Brain pericyte (primary cell): Measurements from ENCODE around the gene RPH3AL.

Experiments
- DNase-seq: peaks from one replicate; pipeline ENCODE4 v3.0.0-alpha.2; 2012; ENCODE audit warnings: low read depth, low spot score

The RPH3AL gene

DNA sequence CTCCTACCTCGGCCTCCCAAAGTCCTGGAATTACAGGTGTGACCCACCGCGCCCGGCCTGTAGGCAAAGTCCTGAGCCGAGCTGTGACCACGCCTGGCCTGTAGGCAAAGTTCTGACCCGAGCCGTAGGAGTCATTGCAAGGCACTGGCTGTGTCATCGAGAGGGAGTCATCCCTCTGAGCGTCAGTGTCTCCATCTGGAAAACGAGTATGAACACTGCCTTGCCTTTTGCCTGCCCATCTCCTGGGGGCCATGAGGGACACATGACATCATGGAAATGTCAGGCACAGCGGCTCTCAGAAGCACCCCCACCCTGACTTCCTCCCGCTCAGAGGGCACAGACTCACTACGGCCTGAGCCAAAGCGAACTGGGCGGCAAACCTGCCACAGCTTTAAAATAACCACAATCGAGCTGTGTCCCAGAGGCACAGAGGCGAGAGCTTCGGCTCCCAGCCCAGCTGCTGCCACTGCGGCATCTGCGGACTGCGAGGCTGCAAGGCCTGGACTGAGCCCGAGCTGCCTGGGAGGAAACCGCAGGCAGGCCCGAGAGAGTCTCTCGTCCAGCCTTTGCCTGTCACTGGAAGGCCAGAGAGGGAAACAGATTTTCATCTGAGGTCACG is 50.8 kb downstream of the RPH3AL start:
- no peak for DNase-seq

DNA sequence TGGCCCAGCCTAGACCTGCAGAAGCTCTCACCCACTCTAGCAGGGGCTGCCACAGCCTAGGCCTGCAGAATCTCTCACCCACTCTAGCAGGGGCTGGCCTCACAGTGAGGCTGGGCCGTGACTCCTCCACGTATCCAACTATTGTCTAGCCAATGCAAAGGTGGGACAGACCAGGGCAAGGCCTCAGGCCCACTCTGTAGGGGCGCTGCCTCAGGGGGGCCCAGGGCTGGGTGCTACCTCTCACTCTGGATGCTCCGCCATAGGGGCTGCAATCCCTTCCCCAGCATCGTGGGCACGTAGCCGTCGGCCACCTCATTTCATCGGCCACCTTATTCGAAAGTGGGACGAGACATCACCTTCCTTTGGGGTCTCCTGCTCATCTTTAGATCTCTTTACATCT is 51.7 kb downstream of the RPH3AL start:
- no peak for DNase-seq

DNA sequence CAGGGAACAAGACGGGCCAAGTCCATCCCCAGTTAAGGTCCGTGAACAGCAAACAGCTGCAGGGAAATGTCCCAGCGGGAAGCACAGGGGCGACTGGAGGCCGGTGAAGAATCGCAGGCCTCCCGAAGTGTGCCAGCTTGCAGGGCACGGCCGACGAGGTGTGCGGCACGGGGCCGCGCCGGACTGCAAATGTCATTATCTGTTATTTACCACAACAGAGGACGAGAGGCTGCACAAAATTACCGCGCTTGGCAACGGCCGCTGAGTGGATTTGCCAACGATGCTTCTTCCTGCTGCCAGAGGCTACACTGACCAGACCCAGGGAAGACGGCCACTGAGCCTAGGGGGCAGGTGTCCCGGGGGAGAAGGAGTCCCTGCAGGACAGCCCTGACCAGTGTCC is 53.1 kb downstream of the RPH3AL start:
- DNase-seq: no peak

DNA sequence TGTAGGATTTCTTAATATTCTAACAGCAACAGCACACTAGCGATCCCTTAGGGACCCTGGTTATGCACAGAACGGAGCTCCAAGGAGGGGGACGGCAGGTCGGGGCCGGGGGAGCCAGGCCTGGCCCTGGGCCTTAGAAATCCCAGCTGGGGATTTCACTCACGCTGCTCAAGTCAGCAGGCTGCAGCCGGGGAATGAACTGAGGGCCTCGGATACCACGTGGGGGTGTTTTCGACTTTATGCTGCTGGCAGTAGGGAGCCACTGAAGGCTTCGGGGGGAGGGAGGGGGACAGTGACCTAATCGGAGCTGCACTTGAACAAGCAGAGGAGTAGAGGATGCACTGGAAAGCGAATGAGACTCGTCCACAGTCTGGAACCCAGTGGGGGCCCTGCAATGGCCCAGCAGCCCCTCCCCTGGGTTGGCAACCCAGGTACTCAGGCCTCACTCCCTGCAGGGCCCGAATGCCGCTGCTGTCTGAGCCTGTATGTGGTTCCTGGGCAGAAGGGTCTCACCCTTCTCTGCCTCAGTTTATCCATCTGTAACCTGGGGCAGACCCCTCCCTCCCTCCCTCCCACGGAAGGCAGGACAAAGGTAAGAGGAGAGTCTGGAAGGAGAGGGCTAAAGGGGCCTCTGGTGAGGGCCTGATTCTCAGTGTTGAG is 53.7 kb downstream of the RPH3AL start:
- no peak for DNase-seq

DNA sequence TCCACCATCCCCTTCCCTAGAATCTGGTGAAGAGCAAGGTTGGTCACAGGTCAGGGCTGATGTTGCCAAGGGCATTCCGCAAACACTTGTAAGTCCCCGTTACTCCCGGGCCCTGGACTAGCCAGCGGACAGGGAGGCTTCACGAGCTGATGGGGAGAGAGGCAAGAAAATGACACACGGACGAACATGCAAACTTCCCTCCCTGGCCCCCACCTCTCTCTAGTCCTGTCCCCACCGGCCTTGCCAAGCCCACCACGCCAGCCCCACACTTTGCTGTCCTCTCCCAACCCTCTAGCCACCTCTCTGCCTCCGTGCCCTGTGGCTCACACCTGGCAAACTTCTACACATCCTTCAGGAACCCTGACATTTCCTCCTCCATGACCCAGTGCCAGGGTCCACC is 54.8 kb downstream of the RPH3AL start:
- no peak for DNase-seq

DNA sequence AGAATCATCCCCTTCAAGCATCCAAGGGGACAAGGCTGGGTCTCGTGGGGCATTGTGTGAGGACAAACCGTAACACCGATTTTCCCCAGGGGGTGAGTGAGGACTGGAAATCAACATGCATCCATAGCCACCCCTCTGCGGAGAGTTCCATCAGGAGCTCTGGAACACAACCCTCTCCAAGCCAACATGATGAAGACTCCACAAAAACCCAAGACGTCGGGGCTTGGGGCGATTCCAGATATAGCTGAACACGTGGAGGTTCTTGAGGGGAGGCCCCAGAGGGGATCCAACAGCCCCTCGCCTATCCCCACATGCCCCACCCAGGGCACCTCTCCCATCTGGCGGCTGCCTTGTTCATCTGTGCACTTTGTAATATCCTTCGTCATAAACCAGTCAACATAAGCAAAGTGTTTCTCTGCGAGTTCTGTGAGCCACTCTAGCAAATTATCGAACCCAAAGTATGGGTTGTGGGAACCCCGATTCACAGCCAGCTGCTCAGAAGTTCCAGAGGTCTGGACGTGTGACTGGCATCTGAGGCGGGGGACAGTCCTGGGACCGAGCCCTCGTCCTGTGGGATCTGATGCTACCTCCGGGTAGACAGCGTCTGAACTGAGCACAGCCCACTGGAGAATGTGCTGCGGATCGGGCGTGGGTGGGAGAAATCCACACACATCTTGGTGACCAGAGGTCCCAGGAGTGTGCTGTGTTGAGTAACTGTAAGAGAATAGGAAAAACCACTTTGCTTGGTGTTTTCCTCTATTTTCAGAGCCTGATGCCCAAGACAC is 55.5 kb downstream of the RPH3AL start:
- no peak for DNase-seq

DNA sequence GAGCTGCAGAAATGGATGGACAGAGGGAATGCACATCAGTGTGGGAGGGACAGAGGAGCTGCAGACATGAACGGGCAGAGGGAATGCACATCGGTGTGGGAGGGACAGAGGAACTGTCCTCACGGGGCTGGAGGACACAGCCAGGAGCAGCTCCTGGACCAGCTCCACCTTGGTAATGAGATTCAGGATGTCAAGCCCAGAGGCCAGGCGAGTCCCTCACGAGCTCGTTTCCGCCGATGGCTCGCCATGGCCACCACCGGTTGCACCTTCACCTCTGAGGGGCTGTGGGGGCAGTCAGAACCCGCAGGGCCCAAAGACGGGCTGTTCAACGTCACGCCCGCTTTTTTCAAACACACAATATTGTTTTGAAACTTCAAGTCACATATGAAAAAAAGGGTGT is 56.2 kb downstream of the RPH3AL start:
- no peak for DNase-seq

DNA sequence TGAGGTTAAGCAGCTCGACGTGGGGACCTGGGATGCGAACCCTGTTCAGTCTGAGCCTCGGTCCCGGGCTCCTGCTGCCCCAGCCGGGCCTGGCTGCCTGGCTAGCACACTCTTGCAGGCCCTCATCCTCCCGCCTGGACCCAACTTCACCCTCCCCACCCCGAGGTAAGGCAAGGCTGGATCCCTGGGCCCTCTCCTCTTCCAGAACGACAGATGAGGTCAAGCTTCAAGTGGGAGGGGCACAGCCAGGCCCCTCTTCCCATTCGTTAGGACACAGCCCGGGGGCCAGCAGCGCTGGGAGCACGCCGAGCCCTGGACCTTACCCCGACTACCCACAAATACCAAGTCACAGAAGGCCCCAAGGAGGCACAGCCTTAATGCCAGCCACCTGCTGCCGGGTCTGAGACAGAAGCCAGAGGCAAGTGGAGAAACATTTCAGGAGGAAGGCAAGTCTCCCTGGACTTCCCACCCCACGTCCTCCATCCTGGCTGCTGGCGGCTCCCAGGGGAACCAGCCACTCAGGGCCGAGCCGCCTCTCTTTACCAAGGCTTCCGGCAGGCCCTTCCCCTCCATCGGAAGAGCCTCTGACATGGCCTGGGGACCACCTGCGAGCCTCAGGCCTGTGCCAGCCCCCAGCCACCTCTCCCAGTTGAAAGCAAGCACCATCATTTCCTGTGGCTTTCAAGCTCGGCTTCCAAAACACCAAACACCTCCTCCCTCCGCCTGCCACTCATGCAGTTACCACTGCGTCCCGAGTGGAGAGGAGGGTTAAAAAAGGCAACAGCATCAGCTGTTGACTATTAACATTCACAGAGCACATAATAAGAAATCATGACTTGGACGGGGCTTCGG is 59.9 kb downstream of the RPH3AL start:
- no peak for DNase-seq

DNA sequence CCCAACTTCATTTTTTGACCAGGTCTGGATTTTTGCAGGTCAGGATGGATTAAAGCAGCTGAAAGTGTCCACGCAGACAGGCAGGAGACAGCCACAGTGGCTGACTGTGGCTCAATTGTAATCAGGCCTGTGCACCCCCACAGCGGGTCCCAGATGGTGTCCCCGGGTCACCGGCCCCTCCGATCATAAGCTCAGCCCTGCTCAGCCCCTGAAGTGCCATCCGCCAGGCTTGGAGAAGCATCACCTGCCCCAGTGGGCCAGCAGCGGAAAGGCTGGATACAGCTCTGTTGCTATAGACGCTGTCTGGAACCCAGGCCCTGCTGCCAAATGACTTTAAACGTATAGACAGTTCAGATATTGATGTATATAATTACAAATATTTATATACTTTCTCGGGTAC is 60.6 kb downstream of the RPH3AL start:
- no peak for DNase-seq

DNA sequence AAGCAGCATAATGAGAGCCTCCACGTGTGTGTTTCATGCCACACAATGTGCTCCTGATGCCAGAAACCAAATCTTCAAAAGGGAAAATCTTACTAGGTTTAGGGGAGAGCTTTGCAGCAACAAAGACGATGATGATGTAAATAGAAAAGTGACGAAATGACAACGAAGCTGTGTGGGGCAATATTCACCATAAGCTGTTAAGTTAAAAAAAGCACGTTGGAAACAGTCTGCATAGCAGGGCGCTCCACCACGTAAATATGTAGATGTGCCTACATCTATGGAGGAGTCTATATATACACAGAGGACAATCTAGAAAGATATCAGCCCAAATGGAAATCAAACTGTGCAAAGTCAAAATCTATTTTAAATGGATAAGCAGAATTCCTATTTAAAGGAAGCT is 61.0 kb downstream of the RPH3AL start:
- DNase-seq: no peak

DNA sequence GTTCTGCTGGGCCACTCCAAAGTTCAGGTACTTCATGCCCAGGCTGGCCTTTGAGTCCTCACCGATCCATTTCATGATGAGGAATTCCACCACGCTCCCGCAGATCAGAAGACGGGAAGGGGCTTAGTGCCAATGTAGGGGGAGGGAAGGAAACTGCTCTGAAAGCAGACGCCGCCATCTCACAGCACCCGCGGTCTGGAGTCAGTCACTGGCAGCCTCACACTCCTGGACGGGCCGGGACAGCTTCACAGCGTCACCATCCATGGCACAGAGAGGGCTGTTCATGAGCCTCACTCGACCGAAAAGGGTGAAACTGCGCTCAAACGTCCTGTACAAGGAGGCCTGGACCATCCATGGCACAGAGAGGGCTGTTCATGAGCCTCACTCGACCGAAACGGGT is 62.0 kb downstream of the RPH3AL start:
- no peak for DNase-seq

DNA sequence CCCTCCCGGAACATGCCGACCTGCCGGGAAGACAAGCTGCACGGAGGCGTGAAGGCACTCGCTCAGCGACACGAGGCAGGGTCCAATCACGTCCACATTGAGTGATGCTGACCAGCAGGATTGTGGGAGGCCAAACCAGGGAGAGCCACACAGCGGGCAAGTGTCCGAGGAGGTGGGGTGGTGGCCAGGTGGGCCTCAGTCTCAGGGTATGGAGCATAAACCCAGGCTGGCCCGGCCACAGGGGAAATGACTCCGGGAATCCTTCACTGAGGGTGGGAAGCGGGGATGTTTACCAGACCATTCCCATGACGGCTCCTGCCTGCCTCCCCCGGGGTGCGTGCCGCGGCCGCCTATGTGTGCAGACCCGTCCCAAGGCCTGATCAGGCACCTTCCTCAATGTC is 62.5 kb downstream of the RPH3AL start:
- DNase-seq: no peak

DNA sequence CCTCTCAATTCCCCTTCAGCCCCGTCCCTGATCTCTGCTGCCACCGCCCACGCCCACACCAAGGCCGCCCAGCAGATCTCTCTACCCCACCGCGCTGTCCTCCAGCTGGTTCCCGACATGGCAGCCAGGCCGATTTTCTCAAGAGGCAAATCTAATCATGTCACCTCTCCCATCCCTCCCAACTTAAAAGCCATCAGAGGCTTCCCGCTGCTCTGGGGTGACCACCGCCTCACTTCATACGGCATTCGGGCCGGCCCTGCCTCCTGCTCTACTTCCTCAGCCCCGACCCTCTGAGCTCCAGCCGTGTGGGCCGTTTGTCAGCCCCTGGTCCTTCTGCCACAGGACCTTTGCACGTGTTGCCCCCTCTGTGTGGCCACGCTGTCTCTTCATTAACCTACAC is 63.2 kb downstream of the RPH3AL start:
- DNase-seq: no peak

DNA sequence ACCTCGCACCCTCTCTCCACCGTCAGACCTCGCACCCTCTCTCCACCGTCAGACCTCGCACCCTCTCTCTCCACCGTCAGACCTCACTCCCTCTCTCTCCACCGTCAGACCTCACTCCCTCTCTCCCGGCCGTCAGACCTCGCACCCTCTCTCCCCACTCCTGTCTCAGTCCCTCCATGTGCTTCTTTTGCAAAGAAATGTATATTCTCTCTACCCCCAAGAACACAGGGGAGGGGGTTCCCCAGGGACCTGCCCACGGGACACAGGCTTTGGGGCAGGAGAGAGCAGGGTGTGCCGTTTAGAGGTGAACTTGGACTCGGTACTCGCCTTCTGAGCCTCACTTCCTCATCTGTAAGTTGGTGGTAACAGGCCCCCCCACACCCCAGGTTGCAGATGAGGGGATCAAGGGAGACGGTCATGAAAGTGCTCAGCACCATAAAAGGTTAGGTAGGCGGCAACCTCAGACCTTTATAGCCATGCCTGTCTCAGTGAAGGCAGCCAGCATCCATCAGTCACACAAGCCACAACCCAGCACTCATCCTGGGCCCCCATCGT is 63.7 kb downstream of the RPH3AL start:
- no peak for DNase-seq

DNA sequence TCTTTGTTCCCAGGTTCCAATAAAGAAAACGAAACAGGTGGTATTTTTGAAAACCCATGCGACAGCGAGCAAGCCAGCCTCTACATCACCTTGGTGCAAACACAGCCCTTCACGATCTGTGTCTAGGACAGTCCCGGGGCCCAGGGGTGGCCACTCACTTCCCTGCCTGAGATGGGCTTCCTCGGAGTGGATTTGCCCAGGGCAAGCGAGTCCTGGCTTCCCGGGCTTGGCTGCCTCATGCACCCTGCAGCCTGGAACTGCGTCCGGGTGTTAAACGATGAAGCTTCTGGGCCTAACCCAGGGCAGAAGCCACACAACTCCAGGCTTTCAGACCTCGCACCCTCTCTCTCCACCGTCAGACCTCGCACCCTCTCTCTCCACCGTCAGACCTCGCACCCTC is 66.0 kb downstream of the RPH3AL start:
- DNase-seq: no peak

DNA sequence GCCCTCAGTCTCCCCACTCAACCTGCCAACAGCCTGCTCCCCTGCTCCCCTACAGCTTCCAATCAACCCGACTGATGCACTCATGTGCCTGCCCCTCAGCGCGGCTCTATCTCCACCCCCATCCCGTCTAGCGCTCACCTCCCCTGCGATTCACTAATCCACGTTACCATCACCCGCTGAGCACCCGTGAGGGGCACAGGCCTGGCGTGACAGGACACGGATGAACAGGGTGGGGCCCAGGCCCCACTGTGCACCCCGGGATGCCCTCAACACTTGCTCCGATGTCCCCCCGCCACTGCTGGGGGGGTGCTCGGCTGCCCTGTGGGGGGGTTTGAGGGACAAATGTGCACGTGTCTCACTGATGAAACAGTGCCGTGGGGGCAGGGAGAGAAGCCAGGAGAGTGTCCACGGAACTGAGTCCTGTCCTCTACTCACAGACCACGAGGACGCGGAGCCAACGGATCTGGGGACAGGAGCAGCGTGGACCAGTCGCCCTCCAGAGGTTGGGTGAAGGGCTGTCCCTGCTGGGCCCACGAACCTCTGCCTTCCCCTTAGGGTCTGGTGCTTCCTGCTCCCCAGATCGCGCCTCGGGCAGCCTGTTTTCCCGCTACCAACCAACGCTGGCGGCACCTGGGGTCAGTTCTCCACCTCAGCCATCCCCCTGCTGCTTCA is 66.7 kb downstream of the RPH3AL start:
- no peak for DNase-seq

DNA sequence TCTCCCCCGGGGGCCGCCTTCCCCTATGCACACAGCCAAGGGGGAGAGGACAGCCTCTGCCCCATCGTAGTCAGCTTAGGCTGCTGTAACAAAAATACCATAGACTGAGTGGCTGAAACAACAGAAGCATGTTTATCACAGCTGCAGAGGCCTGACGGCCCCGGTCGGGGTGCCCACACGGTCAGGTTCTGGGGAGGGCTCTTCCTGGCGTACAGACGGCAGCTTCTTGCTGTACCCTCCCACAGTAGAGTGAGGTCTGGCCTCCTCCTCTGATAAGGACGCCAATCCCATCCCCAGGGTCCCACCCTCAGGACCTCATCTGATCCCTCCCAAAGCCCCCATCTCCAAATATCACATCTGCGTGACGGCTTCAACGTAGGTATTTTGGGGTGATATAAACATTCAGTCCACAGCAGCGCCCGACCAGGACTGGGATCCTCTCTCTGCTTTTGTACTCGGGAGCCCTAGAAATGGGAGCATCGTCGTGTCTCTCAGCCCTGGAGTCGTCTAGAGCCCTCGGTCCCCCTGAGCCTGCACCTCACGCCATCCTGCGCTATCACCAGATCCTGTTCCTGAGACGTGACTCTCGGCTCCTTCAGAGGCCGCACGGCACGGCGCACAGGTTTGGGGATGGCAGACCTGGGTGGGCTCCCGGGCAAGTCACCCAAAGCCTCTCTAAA is 67.8 kb downstream of the RPH3AL start:
- DNase-seq: no peak

DNA sequence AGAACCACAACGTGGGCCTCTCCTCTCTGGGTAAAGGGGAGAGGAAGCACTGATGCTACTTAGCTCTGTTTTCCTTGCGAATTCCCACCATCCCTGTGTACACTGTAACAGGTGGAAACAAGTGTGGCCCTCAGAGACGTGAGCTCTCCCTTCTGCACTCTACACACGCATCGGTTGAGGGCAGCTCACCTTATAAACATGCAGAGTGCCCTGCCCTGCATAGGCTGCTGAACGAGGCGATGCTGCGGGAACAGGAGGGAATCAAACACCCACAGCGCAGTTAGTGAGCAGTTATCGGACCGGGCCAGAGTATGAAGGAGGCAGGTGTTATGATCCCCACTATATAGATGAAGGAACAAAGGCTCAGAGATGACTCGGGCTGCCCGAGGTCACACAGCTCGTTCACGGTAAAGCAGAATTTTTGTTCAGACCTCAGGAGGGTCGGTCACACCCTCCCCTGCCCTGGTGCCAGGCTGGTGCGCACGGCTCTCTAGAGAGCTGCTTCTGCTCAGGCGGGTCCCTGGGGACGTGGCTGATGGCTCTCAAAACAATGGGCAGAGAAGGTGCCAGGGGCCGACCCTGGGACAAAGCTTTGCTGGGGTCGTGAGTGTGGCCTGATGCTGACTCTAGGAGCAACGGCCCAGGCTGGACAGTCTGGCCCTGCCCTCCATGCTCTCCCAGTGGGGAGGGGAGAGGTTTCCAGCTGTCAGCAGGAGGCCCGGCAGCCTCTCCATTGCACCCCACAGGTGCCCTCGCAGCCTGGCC is 68.5 kb downstream of the RPH3AL start:
- no peak for DNase-seq

DNA sequence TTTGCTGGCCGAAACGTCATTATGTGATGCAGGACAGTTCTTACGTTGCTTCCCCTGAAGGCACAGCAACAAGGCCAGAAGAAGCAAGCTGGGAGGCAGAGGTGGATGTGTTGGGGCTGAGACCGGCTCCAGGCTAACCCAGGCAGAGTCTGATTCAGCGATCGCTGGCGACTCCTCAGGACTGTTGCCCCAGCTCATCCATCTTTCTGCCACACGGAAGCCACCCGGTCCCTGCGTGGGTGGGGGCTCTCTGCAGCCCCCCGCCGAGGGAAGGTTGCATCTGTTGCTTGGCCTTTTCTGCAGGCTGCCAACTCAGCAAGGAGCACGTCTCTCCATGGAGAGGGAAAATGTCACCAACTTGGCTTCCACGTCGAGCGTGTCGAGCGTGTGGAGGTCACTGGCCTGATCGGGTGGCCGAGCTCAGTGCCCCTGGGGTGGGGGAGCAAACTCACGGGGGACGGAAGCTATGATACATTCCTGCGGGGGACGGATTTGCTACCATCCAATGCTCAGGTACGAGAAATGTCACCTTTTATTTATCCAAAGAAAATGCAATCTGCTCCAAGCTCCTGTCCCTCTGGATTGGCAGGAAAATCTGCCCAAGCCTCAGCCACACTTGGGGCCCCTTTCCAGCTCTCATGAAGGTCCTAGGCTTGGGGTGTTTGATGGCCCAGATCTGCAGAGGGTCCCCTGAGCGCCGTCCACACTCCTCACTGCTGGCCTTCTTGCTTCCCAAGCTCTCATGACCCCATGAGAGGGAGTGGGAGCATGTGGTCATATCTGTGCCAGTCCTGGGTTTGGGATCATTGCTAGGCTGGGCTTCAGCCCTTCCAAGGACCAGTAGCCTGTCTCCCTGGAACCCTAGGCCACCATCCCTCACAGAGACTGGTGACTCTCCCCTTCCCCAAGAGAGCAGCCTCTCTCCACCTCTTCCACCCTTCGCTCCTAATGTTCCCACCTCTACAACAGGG is 69.4 kb downstream of the RPH3AL start:
- no peak for DNase-seq
